WTC11 (cell line): ENCODE data around the gene KRT80. TPM values are rescaled to one million over a fixed set of nuclear protein-coding genes. Genes with fewer than 3 reads are reported as not detected.

Source experiments
- ATAC-seq: fragments of 200-7000 bp; cut with Tn5 transposase; 2 replicates; pipeline ENCODE4 v1.10.0; 2021; ENCODE audit warnings: mild to moderate bottlenecking, moderate library complexity
- CTCF ChIA-PET: fragments of 300-600 bp; sonication (Branson Sonifier 250); formaldehyde crosslinking; loops from one replicate; lab custom pipeline; 2021; ENCODE audit warnings: antibody characterized with exemption; lab: Charles Lee
- POLR2A ChIA-PET: fragments of 350-600 bp; sonication (Branson Sonifier 250); formaldehyde crosslinking; loops from one replicate; lab custom pipeline; 2021; ENCODE audit warnings: antibody characterized with exemption; lab: Charles Lee
- DNase-seq: peaks from one replicate; pipeline ENCODE4 v3.0.0; 2021; ENCODE audit warnings: low spot score
- H3K27ac Mint-ChIP-seq: 2 replicates; pipeline ENCODE4 v1.8.0; 2021; ENCODE audit warnings: mixed read lengths
- H3K27me3 Mint-ChIP-seq: 2 replicates; pipeline ENCODE4 v1.8.0; 2021; ENCODE audit warnings: low read depth, mild to moderate bottlenecking, moderate library complexity, mixed read lengths
- H3K36me3 Mint-ChIP-seq: 2 replicates; pipeline ENCODE4 v1.8.0; 2021; ENCODE audit warnings: mixed read lengths
- H3K4me1 Mint-ChIP-seq: 2 replicates; pipeline ENCODE4 v1.8.0; 2022; ENCODE audit warnings: mixed read lengths
- H3K4me3 Mint-ChIP-seq: 2 replicates; pipeline ENCODE4 v1.8.0; 2021; ENCODE audit warnings: mild to moderate bottlenecking, moderate library complexity, mixed read lengths
- H3K9me3 Mint-ChIP-seq: 2 replicates; pipeline ENCODE4 v1.8.0; 2021; ENCODE audit warnings: mixed read lengths
- ATF1 ChIP-seq: sonication (generic); formaldehyde crosslinking; IDR thresholded peaks from 2 replicates; pipeline ENCODE4 v1.8.1; 2023; ENCODE audit warnings: mild to moderate bottlenecking, moderate library complexity, missing genetic modification reagents
- CBFB ChIP-seq: sonication (generic); formaldehyde crosslinking; IDR thresholded peaks from 2 replicates; pipeline ENCODE4 v1.8.1; 2022; ENCODE audit warnings: mild to moderate bottlenecking, low read depth, missing genetic modification reagents
- E2F4 ChIP-seq: sonication (generic); formaldehyde crosslinking; IDR thresholded peaks from 2 replicates; pipeline ENCODE4 v1.8.1; 2022; ENCODE audit warnings: low read depth, mild to moderate bottlenecking, moderate library complexity, missing genetic modification reagents, borderline replicate concordance
- FOXK1 ChIP-seq: sonication (generic); formaldehyde crosslinking; IDR thresholded peaks from 2 replicates; pipeline ENCODE4 v1.8.0; 2022; ENCODE audit warnings: mild to moderate bottlenecking, moderate library complexity, missing genetic modification reagents
- FOXP1 ChIP-seq: sonication (generic); formaldehyde crosslinking; IDR thresholded peaks from 2 replicates; pipeline ENCODE4 v1.8.0; 2022; ENCODE audit warnings: missing genetic modification reagents, mild to moderate bottlenecking, moderate library complexity, borderline replicate concordance
- GTF2I ChIP-seq: fragments of 250-450 bp; sonication (Bioruptor Pico); conservative IDR thresholded peaks from 2 replicates; pipeline ENCODE4 v1.4.0; 2021; ENCODE audit warnings: mild to moderate bottlenecking
- JUN ChIP-seq: sonication (generic); formaldehyde crosslinking; IDR thresholded peaks from 2 replicates; pipeline ENCODE4 v1.8.0; 2023; ENCODE audit warnings: mild to moderate bottlenecking, missing genetic modification reagents
- KAT7 ChIP-seq: sonication (generic); formaldehyde crosslinking; IDR thresholded peaks from 2 replicates; pipeline ENCODE4 v1.8.1; 2023; ENCODE audit warnings: missing genetic modification reagents, mild to moderate bottlenecking, borderline replicate concordance
- MAX ChIP-seq: sonication (generic); formaldehyde crosslinking; IDR thresholded peaks from 2 replicates; pipeline ENCODE4 v1.8.0; 2022; ENCODE audit warnings: mild to moderate bottlenecking, missing genetic modification reagents
- MXD4 ChIP-seq: fragments of 250-450 bp; sonication (Bioruptor Pico); IDR thresholded peaks from 2 replicates; pipeline ENCODE4 v1.8.0; 2021; ENCODE audit warnings: mild to moderate bottlenecking, moderate library complexity, borderline replicate concordance
- RELA ChIP-seq: sonication (generic); formaldehyde crosslinking; IDR thresholded peaks from 2 replicates; pipeline ENCODE4 v1.8.1; 2022; ENCODE audit warnings: missing genetic modification reagents, mild to moderate bottlenecking, borderline replicate concordance
- RORB ChIP-seq: fragments of 250-450 bp; sonication (Bioruptor Pico); IDR thresholded peaks from 2 replicates; pipeline ENCODE4 v1.9.0; 2021; ENCODE audit warnings: mild to moderate bottlenecking
- ZNF121 ChIP-seq: sonication (generic); formaldehyde crosslinking; IDR thresholded peaks from 2 replicates; pipeline ENCODE4 v1.8.0; 2023; ENCODE audit warnings: missing genetic modification reagents
- ZNF138 ChIP-seq: sonication (generic); formaldehyde crosslinking; conservative IDR thresholded peaks from 2 replicates; pipeline ENCODE4 v1.8.1; 2022; ENCODE audit warnings: mild to moderate bottlenecking, moderate library complexity, missing genetic modification reagents
- ZNF232 ChIP-seq: sonication (generic); formaldehyde crosslinking; IDR thresholded peaks from 2 replicates; pipeline ENCODE4 v1.8.0; 2022; ENCODE audit warnings: mild to moderate bottlenecking, missing genetic modification reagents
- ZNF423 ChIP-seq: fragments of 250-450 bp; sonication (Bioruptor Pico); IDR thresholded peaks from 2 replicates; pipeline ENCODE4 v2.1.2; 2022; ENCODE audit warnings: mild to moderate bottlenecking, moderate library complexity
- total RNA-seq: library from RNA; stranded (reverse); gene quantifications from 3 replicates; pipeline ENCODE4 v1.2.3, GENCODE V29; 2021
- TF ChIP-seq, protein P1 (sequence below): sonication (generic); formaldehyde crosslinking; IDR thresholded peaks from 2 replicates; pipeline ENCODE4 v1.8.0; 2023; ENCODE audit warnings: mild to moderate bottlenecking, missing genetic modification reagents
- TF ChIP-seq, protein P2 (sequence below): sonication (generic); formaldehyde crosslinking; IDR thresholded peaks from 2 replicates; pipeline ENCODE4 v1.8.0; 2022; ENCODE audit warnings: mild to moderate bottlenecking, missing genetic modification reagents

Gene KRT80
- total RNA-seq, 1 experiment from 2014 or later, result 0.11 TPM

GRCh38 chr12:52188658-52189057 is 3.2 kb downstream of the KRT80 start:
- ATAC-seq (no peak), DNase-seq (no peak)
- H3K4me1 Mint-ChIP-seq, result peaks cover 12% of the 10 kb centered on the region
- H3K9me3 Mint-ChIP-seq, result no peaks in the 10 kb centered on the region
- H3K36me3 Mint-ChIP-seq, result no peaks in the 10 kb centered on the region
- ChIA-PET POLR2A (no interaction called here), CTCF (interaction anchor here (3.2 to 4.0 kb wide), 2 partner anchors 33 to 90 kb away, joined by 12 to 20 read pairs; no protein-coding TSS in a partner anchor)
- no peaks in the 10 kb centered on the region for H3K27me3 Mint-ChIP-seq
- no peak overlapping the region for H3K4me3 Mint-ChIP-seq
- H3K27ac Mint-ChIP-seq, result no peak overlapping the region
- no peak for TF ChIP-seq ZNF232 (CRISPR knock-in tag)
- TF ChIP-seq ZNF423 (CRISPR knock-in tag), result no peak

- peaks cover 21% of the 10 kb centered on the region for H3K4me1 Mint-ChIP-seq
- no peak overlapping the region for H3K4me3 Mint-ChIP-seq
- H3K9me3 Mint-ChIP-seq, result no peaks in the 10 kb centered on the region
- no peak for TF ChIP-seq MAX (CRISPR knock-in tag)
- 0 out of 2 replicates have a peak, but pooled peaks have one; percentile 34 for TF ChIP-seq GTF2I (CRISPR knock-in tag)
- CTCF ChIA-PET, result interaction anchor here (0.8 to 3.6 kb wide), 6 partner anchors 12 to 120 kb away, joined by 3 to 23 read pairs (median 4); no protein-coding TSS in a partner anchor
- no peak overlapping the region for H3K27ac Mint-ChIP-seq
- no peaks in the 10 kb centered on the region for H3K27me3 Mint-ChIP-seq
- ATAC-seq (no peak), DNase-seq (no peak)
- POLR2A ChIA-PET, result no interaction called here
- no peaks in the 10 kb centered on the region for H3K36me3 Mint-ChIP-seq
Observed at GRCh38 chr12:52187640-52188039, 4.2 kb downstream of the KRT80 start.

- no peaks in the 10 kb centered on the region for H3K36me3 Mint-ChIP-seq
- POLR2A ChIA-PET, result no interaction called here
- TF ChIP-seq JUN (CRISPR knock-in tag), result no peak
- no peak for TF ChIP-seq CBFB (CRISPR knock-in tag)
- TF ChIP-seq ZNF121, result 0 out of 2 replicates have a peak, but pooled peaks have one; percentile 25
- TF ChIP-seq FOXP1 (CRISPR knock-in tag), result no peak
Observed at GRCh38 chr12:52187206-52187605, 4.6 kb downstream of the KRT80 start.

GRCh38 chr12:52186118-52186840 is 5.5 kb downstream of the KRT80 start:
- POLR2A ChIA-PET, result interaction anchor here (0.8 kb wide), 1 partner anchor 13 kb away, joined by 3 read pairs; no protein-coding TSS in a partner anchor
- H3K4me3 Mint-ChIP-seq, result no peak overlapping the region
- TF ChIP-seq, protein P1, sequence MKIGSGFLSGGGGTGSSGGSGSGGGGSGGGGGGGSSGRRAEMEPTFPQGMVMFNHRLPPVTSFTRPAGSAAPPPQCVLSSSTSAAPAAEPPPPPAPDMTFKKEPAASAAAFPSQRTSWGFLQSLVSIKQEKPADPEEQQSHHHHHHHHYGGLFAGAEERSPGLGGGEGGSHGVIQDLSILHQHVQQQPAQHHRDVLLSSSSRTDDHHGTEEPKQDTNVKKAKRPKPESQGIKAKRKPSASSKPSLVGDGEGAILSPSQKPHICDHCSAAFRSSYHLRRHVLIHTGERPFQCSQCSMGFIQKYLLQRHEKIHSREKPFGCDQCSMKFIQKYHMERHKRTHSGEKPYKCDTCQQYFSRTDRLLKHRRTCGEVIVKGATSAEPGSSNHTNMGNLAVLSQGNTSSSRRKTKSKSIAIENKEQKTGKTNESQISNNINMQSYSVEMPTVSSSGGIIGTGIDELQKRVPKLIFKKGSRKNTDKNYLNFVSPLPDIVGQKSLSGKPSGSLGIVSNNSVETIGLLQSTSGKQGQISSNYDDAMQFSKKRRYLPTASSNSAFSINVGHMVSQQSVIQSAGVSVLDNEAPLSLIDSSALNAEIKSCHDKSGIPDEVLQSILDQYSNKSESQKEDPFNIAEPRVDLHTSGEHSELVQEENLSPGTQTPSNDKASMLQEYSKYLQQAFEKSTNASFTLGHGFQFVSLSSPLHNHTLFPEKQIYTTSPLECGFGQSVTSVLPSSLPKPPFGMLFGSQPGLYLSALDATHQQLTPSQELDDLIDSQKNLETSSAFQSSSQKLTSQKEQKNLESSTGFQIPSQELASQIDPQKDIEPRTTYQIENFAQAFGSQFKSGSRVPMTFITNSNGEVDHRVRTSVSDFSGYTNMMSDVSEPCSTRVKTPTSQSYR (CRISPR knock-in tag), result no peak
- TF ChIP-seq FOXK1 (no peak), ZNF423 (CRISPR knock-in tag) (peak; percentile 66)
- TF ChIP-seq, all 79 proteins: peak for 1
- DNase-seq (no peak), ATAC-seq (no peak)
- H3K36me3 Mint-ChIP-seq, result no peaks in the 10 kb centered on the region
- 0 out of 2 replicates have a peak overlapping the region, but pooled peaks have one; percentile 28 for H3K27ac Mint-ChIP-seq
- H3K9me3 Mint-ChIP-seq, result no peaks in the 10 kb centered on the region
- peaks cover 27% of the 10 kb centered on the region for H3K4me1 Mint-ChIP-seq
- no peaks in the 10 kb centered on the region for H3K27me3 Mint-ChIP-seq
- CTCF ChIA-PET, result interaction anchor here (0.6 to 9.9 kb wide), 11 partner anchors 9 to 968 kb away, joined by 3 to 53 read pairs (median 3); partner anchors contain the start of gene POU6F1

More at GRCh38 chr12:52187206-52187605, 4.6 kb downstream of the KRT80 start:
- H3K27ac Mint-ChIP-seq, result no peak overlapping the region
- CTCF ChIA-PET, result interaction anchor here (0.7 to 3.6 kb wide), 12 partner anchors 10 to 175 kb away, joined by 3 to 23 read pairs (median 3); no protein-coding TSS in a partner anchor
- no peaks in the 10 kb centered on the region for H3K27me3 Mint-ChIP-seq
- no peaks in the 10 kb centered on the region for H3K9me3 Mint-ChIP-seq
- peaks cover 18% of the 10 kb centered on the region for H3K4me1 Mint-ChIP-seq
- H3K4me3 Mint-ChIP-seq, result no peak overlapping the region
- DNase-seq (no peak), ATAC-seq (peak; percentile 29; the same call in 1 of the 2 replicates)

GRCh38 chr12:52185400-52185967 is 6.3 kb downstream of the KRT80 start:
- DNase-seq (no peak), ATAC-seq (no peak)
- Mint-ChIP-seq H3K27me3 (no peaks in the 10 kb centered on the region), H3K9me3 (no peaks in the 10 kb centered on the region), H3K36me3 (no peaks in the 10 kb centered on the region), H3K4me3 (no peak overlapping the region), H3K27ac (no peak overlapping the region), H3K4me1 (peaks cover 32% of the 10 kb centered on the region)
- CTCF ChIA-PET, result interaction anchor here (0.7 to 9.9 kb wide), 6 partner anchors 13 to 93 kb away, joined by 4 to 53 read pairs (median 12); no protein-coding TSS in a partner anchor
- POLR2A ChIA-PET, result interaction anchor here (0.8 kb wide), 1 partner anchor 13 kb away, joined by 3 read pairs; no protein-coding TSS in a partner anchor
- no peak for TF ChIP-seq E2F4
- TF ChIP-seq ZNF138 (CRISPR knock-in tag), result no peak
- no peak for TF ChIP-seq KAT7
- no peak for TF ChIP-seq ATF1 (CRISPR knock-in tag)
- no peak for TF ChIP-seq RELA (CRISPR knock-in tag)
- no peak for TF ChIP-seq MXD4 (CRISPR knock-in tag)
- TF ChIP-seq, protein P2, sequence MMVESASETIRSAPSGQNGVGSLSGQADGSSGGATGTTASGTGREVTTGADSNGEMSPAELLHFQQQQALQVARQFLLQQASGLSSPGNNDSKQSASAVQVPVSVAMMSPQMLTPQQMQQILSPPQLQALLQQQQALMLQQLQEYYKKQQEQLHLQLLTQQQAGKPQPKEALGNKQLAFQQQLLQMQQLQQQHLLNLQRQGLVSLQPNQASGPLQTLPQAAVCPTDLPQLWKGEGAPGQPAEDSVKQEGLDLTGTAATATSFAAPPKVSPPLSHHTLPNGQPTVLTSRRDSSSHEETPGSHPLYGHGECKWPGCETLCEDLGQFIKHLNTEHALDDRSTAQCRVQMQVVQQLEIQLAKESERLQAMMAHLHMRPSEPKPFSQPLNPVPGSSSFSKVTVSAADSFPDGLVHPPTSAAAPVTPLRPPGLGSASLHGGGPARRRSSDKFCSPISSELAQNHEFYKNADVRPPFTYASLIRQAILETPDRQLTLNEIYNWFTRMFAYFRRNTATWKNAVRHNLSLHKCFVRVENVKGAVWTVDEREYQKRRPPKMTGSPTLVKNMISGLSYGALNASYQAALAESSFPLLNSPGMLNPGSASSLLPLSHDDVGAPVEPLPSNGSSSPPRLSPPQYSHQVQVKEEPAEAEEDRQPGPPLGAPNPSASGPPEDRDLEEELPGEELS, result no peak
- TF ChIP-seq RORB (CRISPR knock-in tag), result no peak
